ENCODE results near the gene CRYBG2. TPM values are rescaled to one million over a fixed set of nuclear protein-coding genes. Genes with fewer than 3 reads are reported as not detected.

Gene CRYBG2
- total and polyA plus RNA-seq, 2 donors from 2014 or later (not counting 2 experiments from before 2014, with no cell fraction given), result 4.8 to 5.6 TPM

Other genes with a start within 250 kb of the CRYBG2 start
- gene PDIK1L, start 242.3 kb downstream of the CRYBG2 start, total RNA-seq, result 2.7 TPM in 2 replicates
- 0.72 and 1.0 TPM in 2 replicates for gene PDIK1L, start 242.3 kb downstream of the CRYBG2 start, polyA plus RNA-seq
- not detected in 2 replicates for gene FAM110D, start 195.1 kb downstream of the CRYBG2 start, total RNA-seq
- gene FAM110D, start 195.1 kb downstream of the CRYBG2 start, polyA plus RNA-seq, result 0.02 and 0.03 TPM in 2 replicates
- not detected in 2 replicates for gene C1orf232, start 185.2 kb downstream of the CRYBG2 start, total RNA-seq
- not detected in 2 replicates for gene C1orf232, start 185.2 kb downstream of the CRYBG2 start, polyA plus RNA-seq
- gene ZNF593, start 184.2 kb downstream of the CRYBG2 start, total RNA-seq, result 48.0 and 57.2 TPM in 2 replicates
- 89.8 and 91.0 TPM in 2 replicates for gene ZNF593, start 184.2 kb downstream of the CRYBG2 start, polyA plus RNA-seq
- gene ZNF593OS, start 182.3 kb downstream of the CRYBG2 start, total RNA-seq, result not detected in 2 replicates
- 0.08 TPM in 1 of 2 replicates, not detected in the other for gene ZNF593OS, start 182.3 kb downstream of the CRYBG2 start, polyA plus RNA-seq
- gene CNKSR1, start 176.6 kb downstream of the CRYBG2 start, total RNA-seq, result 14.7 and 19.1 TPM in 2 replicates
- gene CNKSR1, start 176.6 kb downstream of the CRYBG2 start, polyA plus RNA-seq, result 20.3 and 20.7 TPM in 2 replicates
- gene CATSPER4, start 163.5 kb downstream of the CRYBG2 start, total RNA-seq, result not detected in 2 replicates
- not detected in 2 replicates for gene CATSPER4, start 163.5 kb downstream of the CRYBG2 start, polyA plus RNA-seq
- 18.9 and 22.2 TPM in 2 replicates for gene CEP85, start 119.9 kb downstream of the CRYBG2 start, total RNA-seq
- 9.7 and 12.0 TPM in 2 replicates for gene CEP85, start 119.9 kb downstream of the CRYBG2 start, polyA plus RNA-seq
- gene SH3BGRL3, start 74.0 kb downstream of the CRYBG2 start, total RNA-seq, result 194 and 196 TPM in 2 replicates
- 543 and 549 TPM in 2 replicates for gene SH3BGRL3, start 74.0 kb downstream of the CRYBG2 start, polyA plus RNA-seq
- gene UBXN11, start 47.5 kb downstream of the CRYBG2 start, total RNA-seq, result 5.6 and 9.9 TPM in 2 replicates
- gene UBXN11, start 47.5 kb downstream of the CRYBG2 start, polyA plus RNA-seq, result 12.4 and 13.3 TPM in 2 replicates
- 0.25 TPM in 1 of 2 replicates, not detected in the other for gene CD52, start 36.2 kb downstream of the CRYBG2 start, total RNA-seq
- 0.18 and 0.36 TPM in 2 replicates for gene CD52, start 36.2 kb downstream of the CRYBG2 start, polyA plus RNA-seq
- not detected in 2 replicates for gene ZNF683, start 18.6 kb upstream of the CRYBG2 start, total RNA-seq
- not detected in 2 replicates for gene ZNF683, start 18.6 kb upstream of the CRYBG2 start, polyA plus RNA-seq
- not detected in 2 replicates for gene LIN28A, start 56.7 kb upstream of the CRYBG2 start, total RNA-seq
- gene LIN28A, start 56.7 kb upstream of the CRYBG2 start, polyA plus RNA-seq, result not detected in 2 replicates
- 30.0 and 38.0 TPM in 2 replicates for gene DHDDS, start 78.2 kb upstream of the CRYBG2 start, total RNA-seq
- 28.6 and 28.8 TPM in 2 replicates for gene DHDDS, start 78.2 kb upstream of the CRYBG2 start, polyA plus RNA-seq
- gene HMGN2, start 118.3 kb upstream of the CRYBG2 start, total RNA-seq, result 403 and 474 TPM in 2 replicates
- 515 and 649 TPM in 2 replicates for gene HMGN2, start 118.3 kb upstream of the CRYBG2 start, polyA plus RNA-seq
- gene RPS6KA1, start 175.6 kb upstream of the CRYBG2 start, total RNA-seq, result 86.4 and 91.6 TPM in 2 replicates
- 57.7 and 65.0 TPM in 2 replicates for gene RPS6KA1, start 175.6 kb upstream of the CRYBG2 start, polyA plus RNA-seq